ENCODE data around the gene FAM168A.

Gene FAM168A

DNA sequence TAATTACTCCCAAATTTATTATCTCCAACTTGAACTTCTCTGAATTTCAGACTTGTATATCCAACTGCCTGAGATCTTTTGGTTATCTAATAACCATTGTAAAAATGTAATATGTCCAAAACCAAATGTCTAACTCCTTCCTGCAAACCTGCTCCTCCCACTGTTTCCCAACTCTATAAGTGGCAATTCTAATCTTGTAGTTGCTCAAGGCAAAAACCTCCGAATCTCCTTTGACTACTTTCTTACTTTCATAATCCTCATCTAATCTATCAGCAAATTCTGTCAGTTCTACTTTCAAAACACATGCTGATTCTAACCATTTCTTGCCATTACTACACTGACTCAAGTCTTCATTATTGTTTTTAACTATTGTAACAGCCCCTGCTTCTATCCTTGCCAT lies 55.7 kb downstream of the FAM168A start:
- Histone ChIP-seq H4K20me1 (ENCODE audit: low read depth, low read length) (no peaks in the 10 kb centered on the region), H3K36me3 (ENCODE audit: low read length) (no peaks in the 10 kb centered on the region), H3K4me2 (ENCODE audit: low read depth, low read length, poor library complexity, severe bottlenecking) (no peak overlapping the region), H3F3A (ENCODE audit: insufficient read depth) (no peaks in the 10 kb centered on the region), H2AFZ (ENCODE audit: low read depth, low read length, severe bottlenecking) (no peak overlapping the region), H3K9me2 (replicated peaks; ENCODE audit: insufficient read depth, low read length) (no peaks in the 10 kb centered on the region), H3K9ac (ENCODE audit: low read length) (no peak overlapping the region), H3K27me3 (ENCODE audit: low read length) (no peaks in the 10 kb centered on the region), H3K79me2 (ENCODE audit: insufficient read depth, low read length) (no peaks in the 10 kb centered on the region), H3K27ac (ENCODE audit: low read depth, low read length) (no peak overlapping the region), H3K9me3 (ENCODE audit: insufficient read depth, low read length) (no peaks in the 10 kb centered on the region), H3K4me3 (ENCODE audit: insufficient read depth, low read length, poor library complexity, severe bottlenecking) (no peak overlapping the region)
- TF ChIP-seq EZH2phosphoT487 (conservative IDR thresholded peaks at IDR 0.05; ENCODE audit: low read length), result no peak
- TF ChIP-seq, protein P1, sequence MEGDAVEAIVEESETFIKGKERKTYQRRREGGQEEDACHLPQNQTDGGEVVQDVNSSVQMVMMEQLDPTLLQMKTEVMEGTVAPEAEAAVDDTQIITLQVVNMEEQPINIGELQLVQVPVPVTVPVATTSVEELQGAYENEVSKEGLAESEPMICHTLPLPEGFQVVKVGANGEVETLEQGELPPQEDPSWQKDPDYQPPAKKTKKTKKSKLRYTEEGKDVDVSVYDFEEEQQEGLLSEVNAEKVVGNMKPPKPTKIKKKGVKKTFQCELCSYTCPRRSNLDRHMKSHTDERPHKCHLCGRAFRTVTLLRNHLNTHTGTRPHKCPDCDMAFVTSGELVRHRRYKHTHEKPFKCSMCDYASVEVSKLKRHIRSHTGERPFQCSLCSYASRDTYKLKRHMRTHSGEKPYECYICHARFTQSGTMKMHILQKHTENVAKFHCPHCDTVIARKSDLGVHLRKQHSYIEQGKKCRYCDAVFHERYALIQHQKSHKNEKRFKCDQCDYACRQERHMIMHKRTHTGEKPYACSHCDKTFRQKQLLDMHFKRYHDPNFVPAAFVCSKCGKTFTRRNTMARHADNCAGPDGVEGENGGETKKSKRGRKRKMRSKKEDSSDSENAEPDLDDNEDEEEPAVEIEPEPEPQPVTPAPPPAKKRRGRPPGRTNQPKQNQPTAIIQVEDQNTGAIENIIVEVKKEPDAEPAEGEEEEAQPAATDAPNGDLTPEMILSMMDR (IDR thresholded peaks at IDR 0.05; ENCODE audit: insufficient read depth, low read length, poor library complexity, severe bottlenecking), result no peak

DNA sequence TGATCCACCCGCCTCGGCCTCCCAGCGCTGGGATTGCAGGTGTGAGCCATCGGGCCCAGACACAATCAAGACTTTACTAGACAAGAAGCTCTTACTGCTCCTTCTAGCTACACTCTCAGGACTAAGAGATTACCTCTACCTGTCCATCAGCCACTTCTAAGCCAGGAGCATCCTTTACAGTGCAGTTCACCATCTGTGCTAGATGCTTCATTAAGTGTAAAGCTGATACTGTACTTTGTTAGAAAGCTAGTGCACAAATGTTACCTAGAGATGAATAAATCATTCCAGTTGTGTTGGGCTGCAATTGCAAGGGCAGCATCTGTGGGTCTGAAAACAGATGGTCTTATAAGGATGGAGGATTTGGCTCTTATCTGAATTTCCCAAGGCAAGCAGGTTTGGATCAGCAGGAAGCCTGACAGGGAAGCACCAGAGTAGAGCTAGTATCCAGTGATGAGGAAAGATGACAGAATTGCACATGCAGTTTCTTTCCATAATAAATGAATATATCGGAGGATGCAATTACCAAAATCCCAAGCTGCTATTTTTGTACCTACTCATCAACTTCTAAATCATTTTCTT lies 58.3 kb downstream of the FAM168A start:
- Histone ChIP-seq H3F3A (ENCODE audit: insufficient read depth) (no peaks in the 10 kb centered on the region), H3K9me2 (replicated peaks; ENCODE audit: insufficient read depth, low read length) (no peaks in the 10 kb centered on the region), H3K4me3 (ENCODE audit: insufficient read depth, low read length, poor library complexity, severe bottlenecking) (no peak overlapping the region), H4K20me1 (ENCODE audit: low read depth, low read length) (no peaks in the 10 kb centered on the region), H3K9ac (ENCODE audit: low read length) (no peak overlapping the region), H3K4me2 (ENCODE audit: low read depth, low read length, poor library complexity, severe bottlenecking) (no peak overlapping the region), H3K79me2 (ENCODE audit: insufficient read depth, low read length) (no peaks in the 10 kb centered on the region), H3K36me3 (ENCODE audit: low read length) (no peaks in the 10 kb centered on the region), H2AFZ (ENCODE audit: low read depth, low read length, severe bottlenecking) (no peak overlapping the region), H3K27me3 (ENCODE audit: low read length) (no peaks in the 10 kb centered on the region), H3K9me3 (ENCODE audit: insufficient read depth, low read length) (no peaks in the 10 kb centered on the region), H3K27ac (ENCODE audit: low read depth, low read length) (no peak overlapping the region)
- no peak for TF ChIP-seq EZH2phosphoT487 (conservative IDR thresholded peaks at IDR 0.05; ENCODE audit: low read length)
- TF ChIP-seq, protein P1 (IDR thresholded peaks at IDR 0.05; ENCODE audit: insufficient read depth, low read length, poor library complexity, severe bottlenecking), result no peak

DNA sequence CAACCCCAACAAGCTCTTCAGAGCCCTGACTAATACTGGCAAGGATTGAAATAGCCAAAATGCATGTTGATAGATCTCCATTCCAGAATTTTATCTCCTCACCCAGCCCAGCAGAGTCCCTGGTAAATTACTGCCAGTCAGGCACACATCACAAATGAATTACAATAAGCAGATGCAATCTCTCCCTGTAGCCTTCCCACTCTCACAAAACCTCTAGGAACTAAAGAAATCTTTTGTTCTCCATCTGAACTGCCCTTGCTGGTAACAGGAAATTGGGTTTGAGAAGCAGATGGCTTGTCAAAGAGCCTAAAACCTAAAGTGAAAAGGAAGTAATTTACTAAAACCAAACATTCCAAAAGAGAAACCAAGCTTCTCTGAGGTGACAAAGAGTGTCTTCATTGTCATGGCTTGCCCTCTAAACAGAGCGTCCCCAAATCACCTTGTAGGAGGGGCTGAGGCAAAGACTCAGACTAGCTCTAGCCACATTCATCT lies 59.5 kb downstream of the FAM168A start:
- Histone ChIP-seq H3F3A (ENCODE audit: insufficient read depth) (no peaks in the 10 kb centered on the region), H3K4me3 (ENCODE audit: insufficient read depth, low read length, poor library complexity, severe bottlenecking) (no peak overlapping the region), H3K36me3 (ENCODE audit: low read length) (no peaks in the 10 kb centered on the region), H3K9ac (ENCODE audit: low read length) (no peak overlapping the region), H3K79me2 (ENCODE audit: insufficient read depth, low read length) (no peaks in the 10 kb centered on the region), H3K27me3 (ENCODE audit: low read length) (no peaks in the 10 kb centered on the region), H3K4me2 (ENCODE audit: low read depth, low read length, poor library complexity, severe bottlenecking) (no peak overlapping the region), H3K9me3 (ENCODE audit: insufficient read depth, low read length) (no peaks in the 10 kb centered on the region), H2AFZ (ENCODE audit: low read depth, low read length, severe bottlenecking) (no peak overlapping the region), H4K20me1 (ENCODE audit: low read depth, low read length) (no peaks in the 10 kb centered on the region), H3K27ac (ENCODE audit: low read depth, low read length) (no peak overlapping the region), H3K9me2 (replicated peaks; ENCODE audit: insufficient read depth, low read length) (no peaks in the 10 kb centered on the region)
- no peak for TF ChIP-seq EZH2phosphoT487 (conservative IDR thresholded peaks at IDR 0.05; ENCODE audit: low read length)
- TF ChIP-seq, protein P1 (IDR thresholded peaks at IDR 0.05; ENCODE audit: insufficient read depth, low read length, poor library complexity, severe bottlenecking), result no peak
